MM.1S (cell line): ENCODE results near the gene EDAR.

Source experiments
- EZH2 ChIP-seq: fragments of 300-600 bp; sonication (generic); optimal IDR thresholded peaks from 2 replicates; pipeline ENCODE3; 2017; ENCODE audit warnings: low read depth, mild to moderate bottlenecking, antibody characterized with exemption, low read length, mixed read lengths
- TF ChIP-seq, protein P1 (sequence below): fragments of 300-600 bp; sonication (generic); IDR thresholded peaks from 2 replicates; pipeline ENCODE4 v1.5.1; 2016; ENCODE audit warnings: antibody characterized with exemption, low read length, mixed read lengths

DNA sequence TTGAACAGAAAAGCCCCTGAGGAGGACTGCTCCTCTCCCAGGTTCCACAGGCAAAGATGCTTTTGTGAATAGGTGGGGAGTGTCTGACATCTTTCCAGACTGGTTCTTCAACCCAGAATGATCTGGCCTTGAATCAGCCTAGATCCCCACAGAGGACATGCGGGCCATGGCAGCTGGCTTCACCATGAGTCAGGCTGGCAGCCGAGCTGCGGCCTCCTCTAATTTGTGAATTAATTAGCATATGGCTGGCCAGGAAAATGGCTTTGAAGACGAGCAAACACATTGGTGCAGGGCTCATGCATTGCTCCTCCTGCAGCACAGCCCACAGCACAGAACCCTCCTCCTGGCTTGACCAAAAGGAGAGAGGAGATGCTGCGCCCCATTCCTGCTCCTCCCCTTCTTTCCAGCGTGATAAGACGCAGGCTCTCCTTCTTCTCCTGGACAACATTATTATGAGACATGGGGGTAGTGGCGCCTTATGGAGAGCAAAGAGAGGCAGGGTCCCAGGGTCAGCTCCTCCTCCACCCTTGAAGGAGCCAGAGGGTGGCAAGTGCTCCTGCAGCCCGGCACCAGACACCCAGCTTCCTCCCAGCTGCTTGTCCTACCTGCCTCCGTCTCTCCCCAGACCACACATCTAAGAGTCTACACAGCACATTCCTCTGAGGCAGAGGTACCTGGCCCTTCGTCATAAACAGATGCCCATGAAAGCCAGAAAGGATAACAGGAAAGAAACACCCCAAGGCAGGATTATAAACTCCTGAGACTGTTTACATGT is 66.7 kb downstream of the EDAR start:
- TF ChIP-seq, protein P1, sequence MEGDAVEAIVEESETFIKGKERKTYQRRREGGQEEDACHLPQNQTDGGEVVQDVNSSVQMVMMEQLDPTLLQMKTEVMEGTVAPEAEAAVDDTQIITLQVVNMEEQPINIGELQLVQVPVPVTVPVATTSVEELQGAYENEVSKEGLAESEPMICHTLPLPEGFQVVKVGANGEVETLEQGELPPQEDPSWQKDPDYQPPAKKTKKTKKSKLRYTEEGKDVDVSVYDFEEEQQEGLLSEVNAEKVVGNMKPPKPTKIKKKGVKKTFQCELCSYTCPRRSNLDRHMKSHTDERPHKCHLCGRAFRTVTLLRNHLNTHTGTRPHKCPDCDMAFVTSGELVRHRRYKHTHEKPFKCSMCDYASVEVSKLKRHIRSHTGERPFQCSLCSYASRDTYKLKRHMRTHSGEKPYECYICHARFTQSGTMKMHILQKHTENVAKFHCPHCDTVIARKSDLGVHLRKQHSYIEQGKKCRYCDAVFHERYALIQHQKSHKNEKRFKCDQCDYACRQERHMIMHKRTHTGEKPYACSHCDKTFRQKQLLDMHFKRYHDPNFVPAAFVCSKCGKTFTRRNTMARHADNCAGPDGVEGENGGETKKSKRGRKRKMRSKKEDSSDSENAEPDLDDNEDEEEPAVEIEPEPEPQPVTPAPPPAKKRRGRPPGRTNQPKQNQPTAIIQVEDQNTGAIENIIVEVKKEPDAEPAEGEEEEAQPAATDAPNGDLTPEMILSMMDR: no peak
- no peak for TF ChIP-seq EZH2
